HG02759 (cell line): ENCODE data around the gene PACSIN1.

ENCODE experiments used
- ATAC-seq: cut with Tn5 transposase; IDR thresholded peaks from one replicate; pipeline ENCODE4 v1.9.1; 2021; ENCODE audit warnings: mild to moderate bottlenecking, moderate library complexity; ENCODE audit not compliant: unreplicated experiment

PACSIN1 gene

DNA sequence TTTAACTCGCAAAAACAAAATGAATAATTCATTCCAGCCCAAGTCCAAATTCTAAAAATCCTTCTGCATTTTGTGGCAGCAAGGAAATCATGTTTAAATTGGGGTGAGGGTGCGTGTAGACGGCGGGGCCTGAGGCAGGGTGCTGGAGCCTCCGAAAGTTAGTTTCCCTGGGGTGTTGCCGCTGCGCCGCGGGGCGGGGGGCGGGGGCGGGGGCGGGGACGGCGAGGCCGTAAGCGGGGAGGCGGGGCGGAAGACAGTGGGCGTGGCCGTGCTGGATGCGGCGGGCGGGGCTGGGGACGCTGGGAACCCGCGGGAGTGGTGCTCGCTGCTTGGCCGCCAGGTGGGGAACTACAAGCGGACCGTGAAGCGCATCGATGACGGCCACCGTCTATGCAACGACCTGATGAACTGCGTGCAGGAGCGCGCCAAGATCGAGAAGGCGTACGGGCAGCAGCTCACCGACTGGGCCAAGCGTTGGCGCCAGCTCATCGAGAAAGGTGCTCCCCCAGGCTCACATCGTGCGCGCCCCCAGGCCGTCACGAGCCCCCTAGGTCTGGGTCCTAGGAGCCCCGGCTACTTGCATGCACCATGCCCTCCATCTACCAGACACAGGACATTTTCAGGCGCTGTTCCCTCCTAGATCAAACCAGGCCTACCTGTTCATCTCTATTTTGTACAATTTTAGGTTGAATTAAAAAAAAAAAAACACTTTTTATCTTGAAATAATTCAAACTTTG, 61.3 kb downstream of the PACSIN1 start:
- peak; percentile 87 for ATAC-seq

DNA sequence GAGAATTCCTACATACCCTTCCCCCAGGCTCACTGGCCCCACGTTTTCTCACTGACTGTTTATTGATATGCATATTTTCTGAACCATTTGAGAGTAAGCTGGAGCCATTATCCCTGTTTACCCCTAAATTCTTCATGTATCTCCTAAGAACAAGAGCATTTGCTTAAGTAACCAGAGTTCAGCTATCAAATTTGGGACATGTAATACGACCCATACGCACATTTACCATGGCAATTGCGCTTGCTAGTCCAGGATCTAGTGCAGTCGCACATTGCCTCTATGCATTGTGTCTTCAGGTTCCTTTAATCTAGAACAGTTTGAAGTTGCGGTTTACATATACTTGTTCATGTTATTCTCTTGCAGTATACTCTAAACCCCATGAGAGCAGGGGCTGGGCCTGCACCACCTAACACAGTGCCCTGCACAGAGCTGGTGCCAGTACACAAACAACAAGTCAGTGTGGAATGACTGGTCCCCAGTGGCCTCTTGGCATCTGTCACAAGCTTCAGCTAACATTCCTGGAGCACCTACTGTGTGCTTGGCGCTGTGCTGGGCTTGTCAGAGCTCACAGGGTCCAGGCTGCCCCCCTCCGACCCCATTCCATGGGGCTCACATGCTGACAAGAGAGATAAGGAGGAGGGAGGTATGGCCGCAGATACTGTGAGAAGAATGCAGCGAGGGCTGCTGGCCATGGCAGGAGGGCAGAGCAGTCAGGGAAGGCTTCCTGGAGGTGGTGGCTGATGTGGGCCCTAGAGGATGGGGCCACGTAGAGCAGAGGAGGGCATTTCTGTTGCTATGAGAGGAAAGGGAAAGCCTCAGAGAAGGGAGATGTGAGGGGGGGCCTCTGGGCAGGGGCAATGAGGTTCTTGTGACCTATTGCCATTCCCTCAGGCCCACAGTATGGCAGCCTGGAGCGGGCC, 62.1 kb downstream of the PACSIN1 start:
- ATAC-seq: no peak

DNA sequence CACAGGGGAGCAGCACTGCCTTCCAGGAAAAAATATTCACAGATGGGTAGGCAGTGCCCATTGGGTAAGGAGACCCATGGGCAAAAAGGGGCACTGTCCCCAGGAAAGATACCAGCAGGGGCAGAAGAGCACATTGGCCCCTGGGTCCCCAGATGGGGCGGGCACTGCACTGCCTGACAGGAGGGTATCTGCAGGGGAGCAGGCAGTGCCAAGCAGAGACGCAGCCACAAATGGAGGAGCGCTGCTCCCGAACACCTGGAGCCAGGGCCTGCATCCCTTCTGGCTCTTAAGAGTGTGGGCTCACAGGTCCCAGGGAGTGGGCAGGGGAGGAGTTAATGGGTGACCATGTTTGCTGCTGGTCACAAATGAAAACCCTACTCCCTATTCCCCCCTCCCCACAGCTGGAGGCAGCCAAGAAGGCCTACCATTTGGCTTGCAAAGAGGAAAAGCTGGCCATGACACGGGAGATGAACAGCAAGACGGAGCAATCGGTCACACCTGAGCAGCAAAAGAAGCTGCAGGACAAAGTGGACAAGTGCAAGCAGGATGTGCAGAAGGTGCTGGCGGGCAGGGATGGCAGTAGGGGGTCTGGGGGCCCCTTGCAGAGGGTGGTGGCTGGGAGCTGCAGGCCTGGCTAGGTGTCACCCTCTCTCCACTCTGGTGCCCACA, 63.3 kb downstream of the PACSIN1 start:
- ATAC-seq: no peak

DNA sequence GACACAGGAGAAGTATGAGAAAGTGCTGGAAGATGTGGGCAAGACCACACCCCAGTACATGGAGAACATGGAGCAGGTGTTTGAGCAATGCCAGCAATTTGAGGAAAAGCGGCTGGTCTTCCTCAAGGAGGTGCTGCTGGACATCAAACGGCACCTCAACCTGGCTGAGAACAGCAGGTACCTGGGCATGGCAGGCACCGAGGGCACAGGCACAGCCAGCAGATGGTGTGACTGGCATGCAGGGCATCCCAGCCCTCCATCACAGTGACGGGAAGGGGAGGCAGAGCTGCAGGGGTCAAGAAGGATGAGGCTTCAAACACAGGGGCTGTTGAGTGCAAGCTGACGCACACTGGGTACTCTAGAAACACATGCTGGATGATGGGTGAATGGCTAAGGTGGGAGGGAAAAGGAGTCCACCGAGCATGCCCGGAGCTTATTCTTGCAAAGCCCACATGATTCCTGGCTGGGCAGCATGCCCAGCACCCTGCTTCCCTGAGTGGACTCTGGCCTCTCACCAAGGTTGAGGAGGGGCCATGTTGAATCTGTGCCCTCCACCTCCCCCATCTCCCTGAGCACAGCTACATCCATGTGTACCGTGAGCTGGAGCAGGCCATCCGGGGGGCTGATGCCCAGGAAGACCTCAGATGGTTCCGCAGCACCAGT, 63.9 kb downstream of the PACSIN1 start:
- ATAC-seq: no peak

DNA sequence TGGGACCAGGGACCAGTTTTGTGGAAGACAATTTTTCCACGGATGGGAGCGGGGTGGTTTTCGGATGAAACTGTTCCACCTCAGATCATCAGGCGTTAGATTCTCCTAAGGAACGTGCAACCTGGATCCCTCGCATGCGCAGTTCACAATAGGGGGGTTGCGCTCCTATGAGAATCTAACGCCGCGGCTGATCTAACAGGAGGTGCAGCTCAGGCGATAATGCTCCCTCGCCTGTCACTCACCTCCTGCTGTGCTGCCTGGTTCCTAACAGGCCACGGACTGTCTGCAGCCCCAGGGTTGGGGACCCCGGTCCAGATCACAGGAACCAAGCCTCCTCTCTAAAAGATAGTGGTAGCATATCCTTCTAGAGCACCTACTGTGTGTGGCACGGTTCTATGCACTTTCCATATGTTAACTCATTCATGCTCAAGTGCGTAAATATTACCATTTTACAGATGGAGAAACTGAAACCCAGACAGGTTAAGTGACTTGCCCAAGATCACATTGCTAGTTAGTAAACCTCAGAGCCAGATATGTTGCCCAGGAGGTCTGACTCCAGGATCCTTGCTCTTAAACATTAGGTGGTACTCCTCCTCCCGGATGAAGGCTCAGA, 65.0 kb downstream of the PACSIN1 start:
- no peak for ATAC-seq

DNA sequence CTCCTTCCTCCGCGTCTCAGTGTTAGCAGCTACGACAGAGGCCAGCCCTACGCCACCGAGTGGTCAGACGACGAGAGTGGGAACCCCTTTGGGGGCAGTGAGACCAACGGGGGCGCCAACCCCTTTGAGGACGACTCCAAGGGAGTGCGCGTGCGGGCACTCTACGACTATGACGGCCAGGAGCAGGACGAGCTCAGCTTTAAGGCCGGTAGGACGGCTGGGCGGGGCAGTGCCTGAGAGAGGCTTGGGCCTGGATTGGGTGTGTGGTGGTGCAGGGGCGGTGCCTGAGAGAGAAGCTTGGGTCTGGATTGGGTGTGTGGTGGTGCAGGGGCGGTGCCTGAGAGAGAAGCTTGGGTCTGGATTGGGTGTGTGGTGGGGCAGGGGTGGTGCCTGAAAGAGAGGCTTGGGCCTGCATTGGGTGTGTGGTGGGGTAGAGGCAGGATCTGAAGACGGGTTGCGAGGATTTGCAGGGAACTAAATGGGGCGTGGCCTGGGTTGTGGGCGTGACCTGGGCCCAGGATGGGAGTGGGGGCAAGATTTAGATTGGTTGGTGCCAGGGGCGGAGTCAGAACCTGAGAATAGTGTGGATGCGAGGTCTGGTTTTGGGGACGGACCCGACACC, 65.8 kb downstream of the PACSIN1 start:
- ATAC-seq: no peak

DNA sequence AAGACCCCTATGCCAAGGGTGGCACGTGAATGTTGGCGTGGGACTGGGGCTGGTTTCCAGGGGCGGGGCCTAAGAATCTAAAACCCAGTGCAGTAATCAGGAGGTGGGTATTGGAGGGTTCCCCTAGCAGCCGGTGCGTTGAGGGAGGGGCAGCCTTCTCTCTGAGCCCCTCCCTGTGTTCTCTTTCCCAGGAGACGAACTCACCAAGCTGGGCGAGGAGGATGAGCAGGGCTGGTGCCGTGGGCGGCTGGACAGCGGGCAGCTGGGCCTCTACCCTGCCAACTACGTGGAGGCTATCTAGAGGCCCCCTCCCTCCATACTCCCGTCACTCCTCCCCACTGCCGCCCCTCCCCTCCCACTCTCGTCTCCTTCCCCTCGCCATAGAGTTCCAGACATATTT, 66.4 kb downstream of the PACSIN1 start:
- ATAC-seq: no peak

DNA sequence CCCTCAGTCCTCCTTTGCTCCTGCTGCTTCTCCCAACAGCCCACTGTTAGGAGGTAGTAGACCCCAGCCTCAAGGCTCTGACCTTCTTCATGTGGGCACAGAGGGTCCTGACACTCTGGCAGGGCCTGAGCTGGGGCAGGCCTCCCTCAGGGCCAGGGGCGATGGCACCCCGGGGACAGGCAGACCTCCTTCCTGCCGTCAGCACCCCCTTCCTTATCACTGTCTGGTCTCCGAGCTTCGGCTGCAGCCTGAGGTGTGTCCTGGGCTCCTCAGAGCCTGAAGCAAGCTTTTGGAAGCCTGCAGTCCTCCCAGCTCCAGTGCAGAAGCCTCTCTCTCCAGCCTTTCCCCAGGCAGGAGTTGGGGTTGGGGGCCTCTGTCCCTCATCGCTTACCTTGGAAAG, 68.3 kb downstream of the PACSIN1 start:
- no peak for ATAC-seq

DNA sequence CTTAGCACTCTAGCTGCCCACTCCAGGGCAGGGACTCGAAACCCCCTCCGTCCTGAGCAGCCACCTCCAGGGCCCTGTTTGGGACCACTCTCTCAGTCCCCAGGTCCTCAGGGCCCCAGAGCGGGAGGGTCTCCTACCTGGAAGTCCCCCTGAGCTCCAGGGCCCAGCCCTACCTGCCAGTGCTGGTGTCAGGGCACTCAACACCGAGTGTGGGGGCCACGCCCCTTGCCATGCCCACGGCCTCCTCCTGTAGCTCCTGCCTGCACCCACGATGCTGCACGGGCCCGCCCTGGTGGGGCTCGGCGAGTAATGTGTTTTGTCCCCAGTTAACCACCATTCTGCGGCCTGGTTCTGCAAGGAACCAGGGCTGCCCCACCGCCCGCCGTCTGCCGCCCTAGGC, 68.8 kb downstream of the PACSIN1 start:
- no peak for ATAC-seq

DNA sequence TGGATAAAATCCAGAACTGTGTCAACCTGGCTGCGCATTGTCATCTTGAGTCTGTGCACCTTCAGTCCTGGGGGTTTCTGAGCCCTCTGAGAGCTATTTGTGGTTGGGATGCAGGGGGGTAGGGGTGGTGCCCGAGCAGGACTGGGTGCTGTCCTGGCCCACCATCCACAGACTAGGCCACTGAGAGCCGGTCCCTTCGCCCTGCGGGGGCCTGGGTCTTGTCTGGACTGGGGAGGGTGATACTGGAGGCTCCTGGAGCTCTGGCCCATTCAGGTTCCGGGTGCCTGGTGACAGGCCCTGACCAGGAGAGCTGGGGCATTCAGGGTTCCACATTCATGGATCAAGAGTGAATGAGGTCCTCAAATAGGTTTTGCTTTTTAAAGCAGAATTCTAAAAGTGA, 69.3 kb downstream of the PACSIN1 start:
- ATAC-seq: no peak

DNA sequence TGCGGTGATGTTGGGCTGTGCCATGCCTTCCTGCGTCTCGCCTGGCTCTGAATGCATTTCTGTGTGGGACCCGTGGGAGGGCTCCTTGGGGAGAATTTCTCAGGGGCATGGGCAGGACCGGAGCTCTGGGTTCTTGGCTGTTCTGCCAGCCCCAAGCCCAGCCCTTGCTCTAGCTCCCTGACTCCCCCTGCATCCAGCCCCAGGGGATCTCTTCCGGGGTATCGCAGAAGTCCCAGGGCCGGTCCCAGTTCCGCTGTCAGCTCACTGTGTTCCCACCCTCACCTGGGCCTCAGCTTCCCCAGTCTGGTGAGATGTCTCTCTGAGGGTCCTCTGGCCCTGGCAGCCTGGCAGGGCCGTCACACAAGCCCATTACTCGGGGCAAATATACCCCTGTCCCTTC, 69.8 kb downstream of the PACSIN1 start:
- ATAC-seq: no peak

DNA sequence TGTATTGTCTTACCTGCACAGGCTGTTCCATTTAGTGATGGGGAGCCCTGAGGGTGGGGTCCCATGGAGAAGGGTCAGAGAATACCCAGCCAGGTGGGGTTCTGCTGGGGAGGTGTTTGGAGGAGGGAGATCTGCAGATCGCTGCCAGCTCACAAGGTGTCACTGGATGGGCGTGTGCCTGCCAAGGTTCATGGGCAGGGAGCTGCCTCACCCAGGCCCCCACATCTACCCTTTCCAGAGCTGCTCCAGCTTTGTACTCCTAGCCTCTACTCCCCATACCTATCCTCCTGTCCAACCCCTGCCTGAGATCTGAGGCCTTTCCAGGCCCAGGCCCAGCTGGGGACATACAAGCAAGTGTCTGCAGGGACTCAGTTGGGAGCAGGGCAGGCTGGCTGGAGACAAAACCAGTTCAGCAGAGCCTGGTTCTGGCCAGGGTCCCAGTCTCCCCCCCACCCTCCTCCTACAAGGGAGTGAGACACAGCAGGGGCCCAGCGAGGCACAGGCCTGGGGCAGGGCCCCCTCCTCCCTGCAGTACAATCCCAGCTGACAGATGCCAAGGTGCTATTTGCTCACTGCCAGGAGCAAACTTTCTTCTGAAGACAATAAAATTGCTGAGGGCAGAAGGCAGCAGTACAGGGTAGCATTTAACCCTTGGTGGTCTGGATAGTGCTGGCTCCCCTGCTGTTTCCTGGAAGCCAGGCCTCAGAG, 70.5 kb downstream of the PACSIN1 start:
- no peak for ATAC-seq

DNA sequence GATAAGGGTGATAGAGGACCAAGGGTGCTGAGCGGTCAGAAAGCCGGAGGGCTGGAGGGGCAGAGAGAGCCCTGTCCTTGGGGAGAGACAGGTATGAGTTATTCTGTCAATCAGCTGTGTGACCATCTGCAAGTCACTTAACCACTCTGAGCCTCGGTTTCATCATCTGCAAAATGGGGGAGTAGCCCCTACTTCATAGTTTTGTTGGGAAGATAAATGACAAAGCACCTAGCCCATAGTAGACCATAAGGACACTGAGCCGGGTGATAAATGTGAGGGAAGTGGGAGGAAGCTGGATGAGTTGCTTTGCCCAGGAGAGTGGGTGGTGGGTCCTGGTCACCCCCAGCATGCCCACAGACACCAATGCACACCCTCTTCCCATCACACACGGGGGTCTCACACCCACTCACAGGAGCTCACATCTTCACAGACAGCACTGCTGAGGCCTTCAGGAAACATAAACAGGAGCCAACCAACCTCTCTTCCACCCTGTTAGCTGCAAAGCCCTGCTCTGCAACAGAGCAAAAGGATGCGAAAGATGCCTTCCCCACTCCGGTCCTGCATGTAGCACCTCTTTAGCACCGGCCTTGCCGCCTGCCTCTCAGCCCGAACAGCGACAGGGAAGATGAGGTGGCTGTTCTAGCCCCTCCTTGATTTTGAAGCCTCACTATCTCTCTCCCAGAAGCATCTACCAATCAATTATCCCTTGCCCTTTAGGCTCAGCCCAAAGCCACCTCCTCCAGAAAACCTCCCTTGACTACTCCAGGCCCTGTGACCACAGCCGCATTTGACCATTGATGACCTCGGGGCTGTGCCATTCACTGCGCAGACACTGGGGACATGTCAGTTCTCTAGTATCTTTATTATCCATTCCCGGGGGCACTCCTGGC, 71.3 kb downstream of the PACSIN1 start:
- no peak for ATAC-seq

DNA sequence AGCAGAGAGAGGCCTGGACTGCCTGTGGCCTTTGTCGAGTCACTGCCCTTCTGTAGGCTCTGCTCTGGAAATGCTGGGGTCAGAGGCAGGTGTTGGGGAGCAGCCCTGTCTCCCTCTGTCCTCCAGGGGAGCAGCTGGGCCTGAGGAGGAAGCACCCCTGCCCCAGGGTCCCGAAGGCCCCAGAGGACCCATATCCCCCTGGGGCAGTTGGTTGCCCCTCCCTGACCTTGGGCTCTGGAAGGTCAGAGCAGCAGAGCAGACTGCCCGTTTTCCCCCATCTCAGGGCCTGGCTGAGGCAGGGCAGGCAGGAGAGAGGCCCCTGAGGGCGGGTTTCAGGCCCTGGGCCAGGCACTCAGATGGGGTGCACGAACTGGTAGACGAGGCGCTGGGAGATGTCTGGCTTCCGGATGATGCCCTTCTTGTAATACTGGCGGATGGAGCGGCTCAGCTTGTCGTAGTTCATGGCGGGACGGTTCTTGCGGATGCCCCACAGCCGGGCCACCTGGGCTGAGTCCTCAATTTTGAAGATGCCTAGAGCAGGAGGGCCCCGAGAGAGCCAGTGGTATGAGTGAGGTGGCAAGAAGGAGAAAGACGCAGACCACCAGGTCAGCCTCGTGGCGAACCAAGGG, 72.2 kb downstream of the PACSIN1 start:
- ATAC-seq: no peak

DNA sequence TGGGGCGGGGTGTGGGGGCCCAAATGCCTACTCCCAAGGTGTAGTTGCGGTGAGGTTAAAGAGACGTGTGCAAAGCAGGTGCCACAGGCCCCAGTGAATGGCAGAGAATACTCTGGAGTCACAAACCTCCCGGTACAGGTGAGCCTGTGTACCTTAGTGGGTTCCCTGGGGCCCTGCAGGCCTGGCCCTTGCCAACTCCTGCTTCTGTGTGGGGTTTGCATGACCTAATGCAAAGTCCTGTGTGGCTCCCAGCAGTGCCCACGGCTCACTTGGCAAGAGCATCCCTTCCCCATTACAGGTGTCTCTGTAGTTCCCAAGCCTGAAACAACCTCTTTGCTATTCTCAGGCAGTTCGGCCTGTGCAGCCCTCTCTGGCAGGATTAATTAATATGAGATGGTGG, 72.7 kb downstream of the PACSIN1 start:
- ATAC-seq: no peak

DNA sequence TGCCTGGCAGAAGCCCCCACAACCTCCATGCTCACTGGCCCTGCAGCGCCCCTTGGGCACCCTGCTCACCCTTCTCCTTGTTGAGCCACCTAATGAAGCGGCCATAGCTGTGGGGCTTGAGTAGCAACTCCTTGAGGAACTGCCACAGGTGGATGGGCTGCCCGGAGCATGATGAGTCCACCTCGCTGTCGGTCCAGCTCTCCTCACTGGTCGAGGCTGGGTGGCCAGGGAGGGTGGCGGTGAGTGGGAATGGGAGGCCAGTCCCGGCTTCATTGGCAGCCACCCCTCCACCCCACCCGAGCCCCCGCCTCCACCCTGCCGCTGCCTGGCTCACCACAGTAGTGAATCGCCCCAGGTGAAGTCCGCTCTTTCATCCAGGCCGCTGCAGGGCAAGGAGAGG, 73.3 kb downstream of the PACSIN1 start:
- no peak for ATAC-seq

DNA sequence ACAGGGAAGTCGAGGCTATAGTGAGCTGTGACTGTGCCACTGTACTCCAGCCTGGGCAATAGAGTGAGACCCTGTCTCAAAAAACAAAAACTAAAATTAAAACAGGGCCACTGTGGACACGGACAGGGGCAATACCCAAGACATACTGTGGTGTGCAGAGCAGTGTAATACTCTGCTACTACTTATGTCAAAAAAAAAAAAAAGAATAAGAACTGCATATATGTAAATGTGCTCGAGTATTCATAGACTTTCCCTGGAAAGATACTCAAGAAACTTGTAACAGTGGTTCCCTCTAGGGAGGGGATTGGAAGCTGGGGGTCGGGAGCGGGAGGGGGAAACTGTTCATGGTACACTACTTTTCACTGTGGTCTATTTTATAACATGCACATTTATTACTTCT, 74.3 kb downstream of the PACSIN1 start:
- ATAC-seq: no peak

DNA sequence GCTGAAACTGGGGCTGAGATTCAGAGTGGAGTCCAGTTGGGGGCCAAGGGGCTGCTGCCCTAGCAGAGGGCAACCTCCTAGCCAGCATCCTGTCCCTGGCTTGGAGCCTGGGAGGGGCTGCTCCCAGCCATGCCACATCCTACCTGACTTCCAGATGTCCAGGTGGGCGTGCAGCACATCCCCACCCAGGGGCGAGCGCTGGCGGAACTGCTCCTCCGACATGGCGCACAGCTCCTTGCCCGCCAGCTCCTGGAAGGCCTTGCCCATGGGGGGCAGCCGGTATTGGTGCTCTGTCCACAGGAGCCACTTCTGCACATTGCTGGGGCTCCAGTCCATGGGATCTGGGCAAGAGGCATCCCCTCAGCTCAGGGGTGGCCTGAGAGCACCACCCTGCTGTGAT, 75.0 kb downstream of the PACSIN1 start:
- ATAC-seq: no peak
